WI38 (cell line): ENCODE measurements around the gene NUCB2.
A peak's percentile ranks its signal among the peaks of the same experiment; 100 is the strongest.

Experiments
- H3K4me3 ChIP-seq: 2 replicates; pipeline ENCODE4 v1.5.1; 2011; ENCODE audit warnings: low read depth, mild to moderate bottlenecking, control low read depth, low read length
- TF ChIP-seq, protein P1 (sequence below): IDR thresholded peaks from 2 replicates; pipeline ENCODE4 v1.5.1; 2012; ENCODE audit warnings: low read depth, mild to moderate bottlenecking, control low read depth, low read length

NUCB2 gene

DNA sequence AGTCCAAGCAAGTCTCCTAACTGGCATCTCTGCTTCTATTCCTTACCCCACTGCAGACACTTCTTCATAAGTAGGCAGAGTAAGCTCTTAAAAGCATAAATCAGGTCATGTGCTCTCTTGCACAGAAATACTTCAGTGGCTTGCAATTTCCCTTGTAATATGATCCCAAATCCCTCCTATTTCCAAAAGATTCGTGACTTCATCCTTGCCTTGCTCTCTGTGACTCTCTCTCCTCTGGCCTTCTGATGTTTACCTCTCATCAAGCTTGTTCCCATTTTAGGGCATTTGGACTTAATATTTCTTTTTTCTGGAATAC lies 37.7 kb downstream of the NUCB2 start:
- H3K4me3 ChIP-seq = peak overlapping the region; percentile 1; the same call in 1 of the 2 replicates
- TF ChIP-seq, protein P1, sequence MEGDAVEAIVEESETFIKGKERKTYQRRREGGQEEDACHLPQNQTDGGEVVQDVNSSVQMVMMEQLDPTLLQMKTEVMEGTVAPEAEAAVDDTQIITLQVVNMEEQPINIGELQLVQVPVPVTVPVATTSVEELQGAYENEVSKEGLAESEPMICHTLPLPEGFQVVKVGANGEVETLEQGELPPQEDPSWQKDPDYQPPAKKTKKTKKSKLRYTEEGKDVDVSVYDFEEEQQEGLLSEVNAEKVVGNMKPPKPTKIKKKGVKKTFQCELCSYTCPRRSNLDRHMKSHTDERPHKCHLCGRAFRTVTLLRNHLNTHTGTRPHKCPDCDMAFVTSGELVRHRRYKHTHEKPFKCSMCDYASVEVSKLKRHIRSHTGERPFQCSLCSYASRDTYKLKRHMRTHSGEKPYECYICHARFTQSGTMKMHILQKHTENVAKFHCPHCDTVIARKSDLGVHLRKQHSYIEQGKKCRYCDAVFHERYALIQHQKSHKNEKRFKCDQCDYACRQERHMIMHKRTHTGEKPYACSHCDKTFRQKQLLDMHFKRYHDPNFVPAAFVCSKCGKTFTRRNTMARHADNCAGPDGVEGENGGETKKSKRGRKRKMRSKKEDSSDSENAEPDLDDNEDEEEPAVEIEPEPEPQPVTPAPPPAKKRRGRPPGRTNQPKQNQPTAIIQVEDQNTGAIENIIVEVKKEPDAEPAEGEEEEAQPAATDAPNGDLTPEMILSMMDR = no peak

DNA sequence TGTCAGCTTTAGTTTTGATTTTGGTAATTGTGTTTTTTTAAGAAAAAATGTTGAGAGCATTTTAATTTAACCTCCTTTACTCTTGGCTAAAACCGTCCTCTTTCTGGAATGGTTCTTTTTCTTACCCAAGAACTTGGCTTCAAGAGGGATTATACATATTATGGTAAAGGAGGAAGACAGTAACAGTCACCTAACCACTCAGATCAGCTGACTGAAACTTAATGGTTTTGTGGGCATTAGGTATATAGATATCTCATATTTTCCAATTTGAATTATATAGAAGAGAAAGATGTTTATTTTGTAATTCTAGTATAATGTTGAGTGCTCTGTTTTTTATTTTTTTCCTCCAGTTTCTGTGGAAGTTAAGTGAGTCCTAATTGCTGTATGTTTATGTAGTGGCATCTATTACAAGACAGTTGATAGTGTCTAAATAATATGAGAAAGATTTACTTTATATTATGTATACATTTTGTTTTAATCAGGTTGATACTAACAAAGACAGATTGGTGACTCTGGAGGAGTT lies 38.4 kb downstream of the NUCB2 start:
- no peak overlapping the region for H3K4me3 ChIP-seq
- TF ChIP-seq, protein P1 = no peak

DNA sequence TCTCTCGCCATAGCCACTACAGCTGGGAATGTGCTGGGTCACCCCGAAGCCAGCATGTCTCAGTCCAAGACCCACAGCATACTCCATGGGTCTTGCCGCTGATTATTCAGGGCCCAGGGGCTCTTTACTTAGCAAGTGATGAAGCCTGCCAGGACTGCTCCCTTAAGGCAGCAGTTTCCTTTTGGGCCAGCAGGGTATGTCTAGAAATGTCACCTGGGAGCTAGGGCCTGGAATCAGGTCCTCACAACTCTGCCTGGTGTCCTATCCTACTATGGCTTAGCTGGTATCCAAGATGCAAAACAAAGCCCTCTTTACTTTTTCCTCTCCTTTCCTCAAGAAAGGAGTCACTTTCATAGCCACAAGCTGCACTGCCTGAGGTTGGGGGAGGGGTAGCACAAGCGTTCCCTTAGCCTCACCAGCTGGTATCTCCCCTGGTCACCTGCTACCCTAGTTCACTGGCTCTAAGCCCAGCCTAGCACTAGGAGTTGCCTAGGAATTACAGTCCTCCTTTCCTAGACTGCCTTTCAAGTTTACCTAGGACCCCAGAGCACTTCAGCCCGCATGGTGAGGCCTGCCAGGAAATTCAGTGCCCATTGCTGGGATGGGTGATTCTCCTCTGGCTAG lies 52.4 kb downstream of the NUCB2 start:
- H3K4me3 ChIP-seq = no peak overlapping the region
- TF ChIP-seq, protein P1 = no peak

DNA sequence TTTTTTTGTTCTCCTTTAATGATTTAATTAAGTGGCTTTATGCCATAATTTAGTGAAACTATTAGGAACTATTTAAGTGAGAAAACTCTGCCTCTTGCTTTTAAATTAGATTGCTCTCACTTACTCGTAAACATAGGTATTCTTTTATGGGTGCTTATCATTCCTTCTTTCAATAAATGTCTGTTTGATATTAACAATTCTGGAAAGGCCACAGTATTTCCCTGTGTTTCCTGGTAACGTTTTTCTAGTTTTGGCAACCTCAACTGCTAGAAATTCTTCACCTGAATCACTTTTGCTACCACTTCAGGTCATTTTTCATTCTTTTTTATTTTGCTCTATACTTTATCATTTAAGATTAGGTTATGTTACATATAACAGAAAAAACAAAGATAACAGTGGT lies 55.1 kb downstream of the NUCB2 start:
- TF ChIP-seq, protein P1 = no peak
- no peak overlapping the region for H3K4me3 ChIP-seq

DNA sequence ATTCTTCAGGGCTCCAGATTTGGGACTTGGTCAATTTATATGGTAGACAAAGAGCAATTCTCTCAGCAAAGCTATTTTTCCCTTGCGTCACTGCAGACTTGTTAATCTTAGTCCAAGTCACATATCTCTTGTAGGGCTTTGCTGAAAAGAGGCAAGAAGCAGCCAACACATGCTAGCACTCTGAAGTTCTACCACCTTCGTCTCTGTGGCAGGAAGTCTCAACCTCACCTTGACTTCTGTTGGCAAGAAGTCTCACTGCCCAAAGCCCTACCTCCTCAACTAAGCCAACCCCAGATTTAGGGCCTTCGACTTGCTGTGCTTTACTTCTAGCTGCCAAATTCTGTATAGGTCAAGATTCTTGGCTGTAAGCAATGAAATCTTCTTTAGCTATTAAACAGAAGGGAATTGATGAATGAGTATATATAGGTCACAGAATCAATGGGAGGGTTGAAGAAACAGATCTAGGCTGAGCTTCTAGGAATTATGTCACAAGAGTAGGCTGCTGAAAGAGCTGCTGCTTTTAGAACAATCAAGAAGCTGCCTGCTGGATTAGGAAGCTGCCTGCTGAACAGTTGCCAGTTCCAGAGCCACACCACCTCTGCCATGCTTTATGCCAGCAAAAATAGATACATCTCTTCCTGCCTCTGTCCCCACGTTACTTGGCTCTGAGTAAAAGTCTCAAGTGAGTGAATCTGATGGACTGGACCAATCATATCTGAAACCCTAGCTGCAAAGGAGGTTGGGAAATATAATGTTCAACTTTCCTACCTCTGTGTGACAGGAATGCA lies 57.5 kb downstream of the NUCB2 start:
- TF ChIP-seq, protein P1 = no peak
- no peak overlapping the region for H3K4me3 ChIP-seq

DNA sequence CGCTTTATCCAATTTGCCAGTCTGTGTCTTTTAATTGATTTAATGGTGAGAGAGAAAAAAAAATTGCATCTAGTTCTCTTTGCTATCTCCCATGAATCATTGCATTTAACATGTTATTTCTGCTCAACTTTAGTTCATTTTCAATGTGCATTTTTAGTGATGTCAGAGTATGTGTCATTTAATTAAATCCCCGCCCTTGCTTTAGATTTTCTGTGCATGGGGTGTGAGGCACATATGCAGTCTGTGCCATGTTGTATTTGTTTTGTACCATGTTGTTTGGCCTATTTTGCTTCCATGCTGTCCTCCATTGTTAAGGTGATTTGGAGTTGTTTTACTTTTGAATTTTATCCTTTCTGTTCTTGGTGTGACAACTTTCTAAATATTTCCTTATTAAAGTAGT lies 66.7 kb downstream of the NUCB2 start:
- TF ChIP-seq, protein P1 = no peak

DNA sequence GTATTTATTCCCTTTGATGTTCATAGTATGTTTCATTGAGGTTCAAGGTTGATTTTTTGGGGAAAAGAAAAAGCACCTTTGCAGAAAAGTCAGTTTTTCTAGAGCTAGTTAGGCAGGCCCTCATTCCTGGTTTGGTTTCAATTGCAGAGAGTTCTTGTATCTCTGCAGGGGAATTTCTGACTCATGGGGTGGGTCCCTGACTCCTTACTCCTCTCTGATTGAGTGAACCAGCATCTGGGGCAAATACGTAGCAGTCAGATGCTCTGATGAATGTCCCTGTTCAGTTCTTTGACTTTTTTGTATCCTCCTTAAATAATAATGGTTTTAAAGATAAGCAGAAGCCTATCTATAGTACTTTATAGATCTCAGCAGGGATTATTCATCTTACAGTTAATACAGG lies 67.4 kb downstream of the NUCB2 start:
- H3K4me3 ChIP-seq = no peak overlapping the region
- TF ChIP-seq, protein P1 = no peak

More for the DNA sequence above, 66.7 kb downstream of the NUCB2 start:
- no peak overlapping the region for H3K4me3 ChIP-seq
